ENCODE results near the gene AHNAK.
A peak's percentile ranks its signal among the peaks of the same experiment; 100 is the strongest.

AHNAK gene

GRCh38 chr11:62404901-62405300 lies 141.7 kb downstream of the AHNAK start:
- DNase-seq (ENCODE audit: low read depth in 2 of 2), result no peak

DNA sequence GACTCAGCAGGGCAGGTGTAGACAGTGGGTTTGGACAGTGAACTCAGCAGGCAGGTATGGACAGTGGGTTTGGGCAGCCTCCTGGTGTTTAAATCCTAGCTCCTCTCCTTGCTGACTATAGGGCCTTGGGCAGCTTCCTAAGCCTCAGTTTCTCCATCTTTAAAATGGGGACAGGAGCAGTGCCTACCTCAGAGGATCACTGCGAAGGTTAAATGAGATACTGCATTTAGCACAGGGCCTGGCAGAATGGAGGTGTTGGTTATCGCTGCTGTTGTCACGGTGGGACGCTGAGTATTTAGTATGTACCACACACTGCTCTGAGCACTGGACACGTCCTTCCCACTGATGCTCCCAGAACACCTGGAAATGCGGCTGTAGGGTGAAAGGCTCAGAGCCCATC lies 142.2 kb downstream of the AHNAK start:
- DNase-seq (ENCODE audit: low read depth in 2 of 2), result no peak

DNA sequence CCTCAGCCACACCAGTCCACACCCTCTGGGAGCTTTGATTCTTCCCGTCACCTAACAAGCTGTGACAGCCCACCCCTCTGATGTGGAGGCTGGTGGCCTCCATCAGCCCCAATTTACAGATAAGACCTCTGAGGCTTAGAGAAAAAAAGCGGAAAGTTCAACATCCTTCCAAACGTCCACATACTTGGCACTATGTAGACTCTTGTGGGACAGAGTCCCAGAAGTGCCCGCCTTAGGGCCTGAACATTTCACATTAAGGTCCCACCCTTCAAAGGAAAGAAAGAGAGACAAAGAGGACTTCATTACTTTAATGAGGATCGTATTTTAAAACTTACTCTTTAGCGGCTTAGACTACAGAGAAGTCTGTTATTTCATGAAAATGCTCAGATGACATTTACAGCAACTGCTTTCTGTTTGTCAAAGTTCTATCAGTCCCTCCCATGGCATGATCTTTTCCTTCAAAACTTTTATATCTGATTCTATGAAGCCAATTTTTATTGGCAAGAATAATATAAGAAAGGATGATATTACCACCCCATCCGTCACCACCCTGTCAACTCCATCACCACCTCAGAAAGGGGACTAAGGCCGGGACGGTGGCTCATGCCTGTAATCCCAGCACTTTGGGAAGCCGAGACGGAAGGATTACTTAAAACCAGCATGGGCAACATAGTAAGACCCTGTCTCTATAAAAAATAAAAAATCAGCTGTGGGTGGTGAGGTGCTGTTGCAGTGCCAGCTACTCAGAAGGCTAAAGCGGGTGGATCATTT lies 143.5 kb downstream of the AHNAK start:
- DNase-seq (ENCODE audit: low read depth in 2 of 2), result no peak

DNA sequence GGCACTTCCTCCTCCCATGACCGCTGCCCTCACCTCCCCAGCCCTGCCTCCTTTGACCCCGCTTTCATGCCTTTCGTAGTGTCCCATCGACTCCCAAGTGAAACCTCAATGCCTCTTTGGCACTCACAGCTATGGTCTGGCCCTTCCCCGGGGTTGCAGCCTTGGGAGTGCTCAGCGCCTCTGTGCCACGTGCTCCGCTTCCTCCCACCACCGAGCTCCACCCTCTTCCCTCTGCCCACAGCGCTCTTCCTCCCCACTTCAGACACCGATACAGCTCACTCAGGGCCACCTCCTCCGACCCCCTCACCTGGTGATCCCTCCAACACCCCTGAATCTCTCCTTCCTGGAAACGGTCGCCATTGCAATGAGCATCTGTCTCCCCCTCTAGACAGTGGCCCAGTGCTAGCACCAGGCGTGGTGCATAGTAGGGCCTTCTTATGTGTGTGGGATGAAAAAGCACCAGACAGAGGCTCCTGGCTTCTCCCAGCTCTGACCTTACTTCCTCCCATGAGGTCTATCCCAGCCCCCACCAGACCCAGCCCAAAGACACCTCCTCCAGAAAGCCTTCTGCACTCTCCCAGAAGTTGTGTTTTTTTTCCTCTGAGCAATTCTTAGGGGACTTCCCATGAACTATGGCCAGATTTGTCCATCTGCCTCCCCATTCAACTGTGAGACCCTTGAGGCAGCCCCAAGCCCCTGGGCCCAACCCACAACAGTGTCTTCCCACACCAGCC lies 144.2 kb downstream of the AHNAK start:
- DNase-seq (ENCODE audit: low read depth in 2 of 2), result peak in 1 of 2 donors; percentile 44

DNA sequence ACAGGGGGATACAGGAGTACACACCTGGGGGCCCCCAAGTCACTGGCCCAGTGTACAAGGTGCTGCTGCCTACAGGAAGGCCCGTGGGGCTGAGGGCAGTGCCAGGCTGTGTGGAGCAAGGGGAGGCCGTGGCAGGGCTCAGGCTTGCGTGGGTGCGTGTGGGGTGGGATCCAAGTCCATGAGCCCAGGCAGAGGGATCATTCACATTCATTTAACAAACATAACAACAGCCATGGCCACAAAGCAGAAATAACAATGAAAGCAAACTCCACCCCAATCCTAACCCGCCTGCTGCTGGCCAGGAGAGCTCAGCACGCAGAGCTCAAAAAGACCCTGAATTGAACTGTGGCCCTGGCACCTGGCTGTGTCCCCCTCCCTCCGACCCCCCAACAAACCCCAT lies 144.8 kb downstream of the AHNAK start:
- no peak for DNase-seq (ENCODE audit: low read depth in 2 of 2)

DNA sequence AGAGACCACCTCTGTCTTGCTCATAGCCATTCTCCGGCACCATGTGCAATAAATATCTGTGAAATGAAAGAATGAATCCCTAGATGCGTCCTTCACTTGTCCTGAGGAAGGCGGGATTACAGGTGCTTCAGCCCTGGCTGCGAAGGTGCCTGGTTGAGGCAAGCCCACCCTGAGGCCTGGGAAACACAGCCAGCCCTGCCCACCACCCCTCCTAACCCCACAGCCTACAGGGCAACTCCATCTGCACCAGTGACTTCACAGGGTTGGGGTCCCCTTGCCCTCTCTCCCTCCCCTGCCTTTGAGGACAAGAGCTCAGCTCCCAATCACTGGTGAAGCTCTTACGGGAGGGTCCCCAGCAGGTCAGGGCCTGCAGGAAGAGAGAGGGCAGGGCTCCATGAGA lies 145.2 kb downstream of the AHNAK start:
- DNase-seq (ENCODE audit: low read depth in 2 of 2), result no peak

GRCh38 chr11:62400760-62401159 lies 145.8 kb downstream of the AHNAK start:
- DNase-seq (ENCODE audit: low read depth in 2 of 2), result no peak

DNA sequence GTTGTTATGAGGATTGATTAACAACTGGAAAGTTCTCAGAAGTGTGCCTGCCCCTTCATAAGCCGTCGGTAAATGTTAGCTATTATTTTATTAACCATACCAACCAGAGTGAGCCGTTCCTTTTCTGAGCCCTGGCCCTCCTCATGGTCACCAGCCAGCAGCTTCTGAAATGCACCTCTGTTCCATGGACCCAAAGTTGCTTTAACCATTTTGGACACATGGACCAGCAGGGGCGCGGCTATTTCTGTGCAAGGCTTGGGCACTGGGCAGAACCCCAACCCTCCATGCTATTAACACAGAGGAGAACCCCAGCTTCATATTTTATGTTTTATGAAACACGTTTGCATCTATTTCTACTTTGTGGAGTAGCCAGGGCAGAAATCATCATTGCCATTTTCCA lies 146.3 kb downstream of the AHNAK start:
- DNase-seq (ENCODE audit: low read depth in 2 of 2), result no peak

- no peak for DNase-seq (ENCODE audit: low read depth in 2 of 2)
Observed at GRCh38 chr11:62399878-62400266, 146.7 kb downstream of the AHNAK start.

DNA sequence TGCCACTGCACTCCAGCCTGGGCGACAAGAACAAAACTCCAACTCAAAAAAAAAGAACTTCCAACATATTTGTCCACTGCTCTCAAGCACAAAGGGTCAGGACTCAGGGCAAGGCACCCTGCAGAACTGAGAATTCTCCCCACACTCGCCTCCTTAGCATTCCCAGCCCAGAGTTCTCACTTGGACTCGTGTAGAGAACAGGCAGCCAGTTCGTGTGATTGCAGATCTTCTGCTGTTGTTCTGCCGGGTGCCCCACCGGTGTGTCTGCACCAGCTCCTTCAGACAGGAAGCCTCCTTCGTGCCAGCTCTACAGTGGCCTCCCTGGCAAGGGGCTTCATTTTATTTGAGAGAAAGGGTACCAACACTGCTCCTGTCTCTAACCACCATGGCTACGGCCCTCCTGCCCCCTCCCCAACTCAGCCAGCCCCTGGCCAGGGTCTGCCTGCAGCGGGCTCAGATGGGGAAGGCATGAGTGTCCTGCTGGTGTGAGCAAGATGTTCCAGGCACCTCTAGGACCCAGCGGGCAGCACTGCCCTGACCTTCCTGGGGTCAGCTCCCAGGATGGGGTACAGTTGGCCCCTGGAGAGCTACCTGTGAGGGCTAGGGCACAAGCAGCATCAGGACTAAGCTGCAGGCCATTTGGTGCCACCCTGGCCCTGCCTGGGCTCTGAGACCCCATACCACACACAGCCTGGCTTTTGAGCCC lies 147.3 kb downstream of the AHNAK start:
- DNase-seq (ENCODE audit: low read depth in 2 of 2), result no peak

GRCh38 chr11:62398011-62398994 lies 148.3 kb downstream of the AHNAK start:
- DNase-seq (ENCODE audit: low read depth in 2 of 2), result no peak

- DNase-seq (ENCODE audit: low read depth in 2 of 2), result no peak
Observed at GRCh38 chr11:62395885-62396551, 150.6 kb downstream of the AHNAK start.

DNA sequence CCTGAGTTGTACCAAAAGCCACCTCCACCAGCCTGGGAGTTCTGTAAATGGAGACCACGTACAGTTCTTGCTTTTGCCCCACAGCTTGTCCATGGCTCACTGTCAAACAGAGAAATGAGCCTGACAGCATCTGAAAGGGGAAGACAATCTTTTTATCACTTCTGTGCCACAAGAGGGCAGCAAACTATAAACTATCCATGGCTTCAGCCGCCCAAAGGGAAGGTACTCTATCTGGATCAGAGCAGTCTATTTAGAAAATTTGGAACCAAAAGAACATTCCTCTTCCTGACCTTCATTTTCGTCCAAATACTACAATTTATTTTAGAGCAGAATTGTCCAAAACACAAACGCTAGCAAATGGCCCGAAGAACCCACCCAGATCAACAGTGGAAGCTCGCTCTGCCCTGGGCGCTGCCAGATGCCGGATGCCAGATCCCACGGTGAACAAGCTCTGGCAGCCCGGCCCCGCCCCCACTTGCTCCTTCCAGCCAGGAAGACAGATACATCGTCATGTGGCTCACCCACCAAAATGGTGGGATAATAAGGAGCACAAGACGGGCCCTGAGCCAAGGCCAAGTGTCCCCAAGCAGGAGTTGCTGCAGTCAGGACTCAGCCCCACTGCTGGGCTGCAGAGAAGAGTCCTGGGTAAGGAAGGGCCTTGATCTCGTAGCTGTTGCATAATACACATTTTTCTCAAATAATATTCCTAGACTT lies 151.6 kb downstream of the AHNAK start:
- peak in 1 of 2 donors; percentile 39 for DNase-seq (ENCODE audit: low read depth in 2 of 2)

- no peak for DNase-seq (ENCODE audit: low read depth in 2 of 2)
Observed at GRCh38 chr11:62393735-62394134, 152.9 kb downstream of the AHNAK start.

DNA sequence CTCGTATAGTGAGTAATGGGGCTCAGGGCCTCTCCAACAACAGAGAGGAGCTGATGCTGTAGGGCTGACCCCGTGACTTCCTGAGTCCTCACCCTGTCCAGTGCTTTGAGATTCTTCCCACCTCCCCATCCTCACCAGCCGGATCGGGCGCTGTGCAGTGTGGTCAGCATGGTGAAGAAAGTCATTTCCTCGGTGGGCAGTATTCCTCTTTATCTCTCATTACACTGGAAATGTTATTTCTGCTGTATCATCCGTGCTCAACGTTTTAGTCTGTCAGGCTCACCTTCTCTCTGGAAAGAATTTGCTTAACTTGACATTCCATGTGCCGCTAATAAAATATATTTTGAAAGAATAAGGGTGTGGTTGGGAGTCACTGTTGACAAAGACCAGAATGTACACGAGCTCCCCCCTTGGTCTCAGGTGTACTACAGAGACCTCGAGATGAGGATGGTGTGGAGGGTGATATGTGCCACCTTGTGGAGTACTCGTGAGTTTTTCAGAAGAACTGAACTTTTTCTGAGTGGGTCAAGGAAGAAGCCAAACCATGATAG lies 153.5 kb downstream of the AHNAK start:
- DNase-seq (ENCODE audit: low read depth in 2 of 2), result no peak

DNA sequence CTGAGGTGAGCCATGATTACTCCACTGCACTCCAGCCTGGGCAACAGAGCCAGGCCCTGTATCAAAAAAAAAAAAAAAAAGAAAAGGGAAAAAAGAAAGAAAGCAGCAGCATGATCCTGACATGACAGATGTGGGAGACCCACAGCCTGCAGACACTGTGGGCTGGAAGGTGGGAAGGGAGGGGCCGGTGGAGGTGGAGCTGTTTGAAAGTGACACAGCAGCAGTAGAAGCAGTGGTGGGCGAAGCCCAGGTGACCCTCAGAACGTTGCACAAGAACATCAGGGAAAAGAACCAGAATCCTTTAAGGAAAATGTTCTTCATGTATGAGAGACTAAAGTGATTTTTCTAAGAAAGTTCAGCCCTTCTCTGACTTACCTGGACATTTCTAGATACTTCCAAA lies 154.1 kb downstream of the AHNAK start:
- no peak for DNase-seq (ENCODE audit: low read depth in 2 of 2)

DNA sequence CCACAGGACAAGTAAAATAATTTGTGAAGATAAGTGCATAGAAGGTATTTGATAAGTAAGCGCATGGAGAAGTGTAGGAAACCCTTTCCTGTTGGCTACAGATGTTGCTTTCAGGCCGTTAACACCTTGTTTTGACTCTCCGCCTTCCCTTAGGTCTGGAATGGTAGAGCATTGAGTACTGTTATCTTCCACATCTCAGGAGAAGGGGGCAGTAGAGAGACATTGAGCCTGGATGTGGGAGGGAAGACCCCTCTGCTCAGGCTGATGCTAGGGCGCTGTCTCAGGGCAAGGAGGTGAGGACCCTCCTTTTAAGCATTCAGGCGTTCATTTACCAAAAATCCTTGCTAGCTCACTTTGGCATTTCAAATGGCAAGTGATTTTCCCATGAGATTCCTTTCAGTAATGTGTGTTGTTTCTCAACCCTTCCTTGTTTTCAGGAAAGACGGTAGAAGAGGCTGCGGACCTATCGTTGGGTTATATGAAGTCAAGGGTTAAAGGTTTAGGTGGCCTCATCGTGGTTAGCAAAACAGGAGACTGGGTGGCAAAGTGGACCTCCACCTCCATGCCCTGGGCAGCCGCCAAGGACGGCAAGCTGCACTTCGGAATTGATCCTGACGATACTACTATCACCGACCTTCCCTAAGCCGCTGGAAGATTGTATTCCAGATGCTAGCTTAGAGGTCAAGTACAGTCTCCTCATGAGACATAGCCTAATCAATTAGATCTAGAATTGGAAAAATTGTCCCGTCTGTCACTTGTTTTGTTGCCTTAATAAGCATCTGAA lies 154.8 kb downstream of the AHNAK start:
- DNase-seq (ENCODE audit: low read depth in 2 of 2), result no peak

DNA sequence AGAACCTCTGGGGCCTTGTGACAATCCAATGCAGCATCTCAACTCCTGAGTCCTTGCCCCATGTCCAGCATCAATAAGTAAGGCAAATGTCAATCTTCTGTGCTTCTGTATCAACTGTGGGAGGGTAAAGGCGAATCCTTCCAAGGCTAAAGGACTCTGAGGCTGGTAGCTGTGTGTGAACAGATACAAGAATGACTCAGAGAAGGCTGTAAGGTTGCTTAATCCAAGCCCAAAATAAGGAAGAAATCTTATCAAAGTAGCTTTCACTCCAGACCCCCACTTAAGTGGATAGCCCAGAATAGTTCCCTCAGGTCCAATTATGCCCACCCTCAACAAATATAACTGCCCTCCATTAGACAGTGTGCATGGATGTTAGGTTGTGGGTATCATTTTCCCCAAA lies 155.9 kb downstream of the AHNAK start:
- no peak for DNase-seq (ENCODE audit: low read depth in 2 of 2)

DNA sequence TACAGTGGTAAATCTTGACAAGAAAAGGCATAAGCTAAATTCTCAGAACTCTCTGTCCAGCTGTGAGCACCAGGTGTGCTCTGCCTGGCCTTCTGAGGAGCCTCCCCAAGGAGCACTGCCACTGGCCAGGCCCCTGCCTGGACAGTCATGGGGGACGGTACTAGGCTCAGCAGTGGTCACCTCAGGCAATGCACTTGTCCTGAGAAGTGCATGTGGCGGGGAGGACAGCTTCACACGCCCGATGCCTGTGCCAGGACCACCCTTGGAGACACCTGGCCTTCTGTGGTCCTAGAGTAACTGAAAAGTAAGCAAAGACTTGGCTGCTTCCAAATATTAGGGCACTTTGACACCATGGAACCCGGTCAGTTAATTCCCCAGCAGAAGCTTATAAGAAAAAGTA lies 156.4 kb downstream of the AHNAK start:
- DNase-seq (ENCODE audit: low read depth in 2 of 2), result no peak
